Neural progenitor cell (in vitro differentiated cells): ENCODE measurements around the gene PBX3. TPM values are rescaled to one million over a fixed set of nuclear protein-coding genes. Genes with fewer than 3 reads are reported as not detected.

Experiments used
- DNase-seq: peaks from one replicate; pipeline ENCODE4 v3.0.0-alpha.2; 2016; ENCODE audit warnings: low spot score
- H2AFZ ChIP-seq: fragments of 200-600 bp; sonication (generic); replicated peaks from 2 replicates; pipeline ENCODE4 v1.6.1; 2016; ENCODE audit warnings: antibody characterized with exemption
- H3F3A ChIP-seq: fragments of 200-600 bp; sonication (generic); 2 replicates; pipeline ENCODE4 v1.6.1; 2016; ENCODE audit warnings: antibody characterized with exemption, low read depth
- H3K27ac ChIP-seq: fragments of 200-600 bp; sonication (generic); 2 replicates; pipeline ENCODE4 v1.5.1; 2016; ENCODE audit warnings: mild to moderate bottlenecking
- H3K27me3 ChIP-seq: fragments of 200-600 bp; sonication (generic); 2 replicates; pipeline ENCODE4 v1.6.1; 2016; ENCODE audit warnings: mild to moderate bottlenecking, moderate library complexity
- H3K36me3 ChIP-seq: fragments of 200-600 bp; sonication (generic); 2 replicates; pipeline ENCODE4 v1.5.1; 2016
- H3K4me1 ChIP-seq: fragments of 200-600 bp; sonication (generic); 2 replicates; pipeline ENCODE4 v1.6.1; 2016; ENCODE audit warnings: mixed run types
- H3K4me2 ChIP-seq: fragments of 200-600 bp; sonication (generic); 2 replicates; pipeline ENCODE4 v1.6.1; 2016
- H3K4me3 ChIP-seq: fragments of 200-600 bp; sonication (generic); 2 replicates; pipeline ENCODE4 v1.5.1; 2016
- H3K79me2 ChIP-seq: fragments of 200-600 bp; sonication (generic); 2 replicates; pipeline ENCODE4 v1.6.1; 2016; ENCODE audit warnings: low read depth
- H3K9ac ChIP-seq: fragments of 200-600 bp; sonication (generic); 2 replicates; pipeline ENCODE4 v1.6.1; 2016
- H3K9me3 ChIP-seq: fragments of 200-600 bp; sonication (generic); 2 replicates; pipeline ENCODE4 v1.5.1; 2016; ENCODE audit warnings: low read depth
- H4K20me1 ChIP-seq: fragments of 200-600 bp; sonication (generic); 2 replicates; pipeline ENCODE4 v1.6.1; 2016; ENCODE audit warnings: low read depth
- H3K27ac Mint-ChIP-seq: 3 replicates; pipeline ENCODE4 v1.8.0; 2021; ENCODE audit warnings: mixed read lengths
- H3K27me3 Mint-ChIP-seq: 2 replicates; pipeline ENCODE4 v1.8.0; 2022; ENCODE audit warnings: low read depth, mild to moderate bottlenecking, inconsistent platforms, moderate library complexity, mixed read lengths; ENCODE audit not compliant: insufficient read depth
- H3K36me3 Mint-ChIP-seq: 3 replicates; pipeline ENCODE4 v1.8.0; 2021; ENCODE audit warnings: mixed read lengths
- H3K4me1 Mint-ChIP-seq: 3 replicates; pipeline ENCODE4 v1.8.0; 2021; ENCODE audit warnings: mixed read lengths
- H3K4me3 Mint-ChIP-seq: 3 replicates; pipeline ENCODE4 v1.8.0; 2021; ENCODE audit warnings: mild to moderate bottlenecking, moderate library complexity, mixed read lengths
- H3K9me3 Mint-ChIP-seq: 3 replicates; pipeline ENCODE4 v1.8.0; 2020; ENCODE audit warnings: mixed read lengths
- EZH2 ChIP-seq: fragments of 200-600 bp; sonication (generic); IDR thresholded peaks from 2 replicates; pipeline ENCODE4 v1.6.1; 2017; ENCODE audit warnings: antibody characterized with exemption, mild to moderate bottlenecking, moderate library complexity
- EZH2phosphoT487 ChIP-seq: fragments of 200-600 bp; sonication (generic); IDR thresholded peaks from 2 replicates; pipeline ENCODE4 v1.6.1; 2017; ENCODE audit warnings: antibody characterized with exemption
- total RNA-seq: library from RNA; depleted of rRNA; stranded (reverse); fragments of >200 nt; gene quantifications from 2 replicates; pipeline ENCODE4 v1.2.3, GENCODE V29; 2015; ENCODE audit warnings: low replicate concordance
- TF ChIP-seq, protein P1 (sequence below): fragments of 200-600 bp; sonication (generic); IDR thresholded peaks from 2 replicates; pipeline ENCODE4 v1.5.1; 2017; ENCODE audit warnings: antibody characterized with exemption, mild to moderate bottlenecking

The PBX3 gene
- total RNA-seq, 1 donor from 2014 or later: 99.5 TPM

DNA sequence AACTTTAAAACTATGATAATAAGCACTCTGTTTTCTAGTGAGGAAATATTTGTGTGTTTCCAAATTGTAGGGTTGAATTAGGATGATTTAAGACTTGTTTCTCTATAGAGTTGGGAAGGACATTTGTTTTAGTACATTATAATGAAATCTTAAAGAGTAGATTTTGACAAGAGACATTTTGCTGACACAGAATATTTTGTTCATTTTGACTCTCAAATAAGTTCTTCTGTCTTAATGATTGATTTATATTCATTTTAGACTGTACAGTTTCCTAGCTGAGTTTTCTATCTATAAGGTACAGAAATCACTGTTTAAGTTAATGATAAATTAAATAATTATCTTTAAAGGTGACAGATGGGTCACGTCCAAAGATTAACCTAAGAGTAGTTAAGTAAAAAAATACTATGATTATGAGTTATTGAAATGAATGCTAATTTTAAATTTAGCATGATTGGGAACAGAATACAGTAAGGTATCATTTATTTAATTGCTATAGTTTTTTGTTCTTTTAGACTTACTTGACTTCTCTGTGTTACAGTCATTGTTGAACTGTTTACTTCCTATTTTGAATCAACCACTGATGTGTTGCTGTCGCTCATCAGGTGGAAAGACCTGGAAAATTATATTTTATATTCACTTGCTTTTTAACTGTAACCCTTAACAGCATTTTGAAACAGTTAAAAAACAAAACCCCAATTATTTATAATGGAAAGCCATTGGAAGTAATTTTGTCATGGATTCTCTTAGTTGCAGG lies 19.5 kb downstream of the PBX3 start:
- Mint-ChIP-seq H3K9me3 (no peaks in the 10 kb centered on the region), H3K4me3 (no peak overlapping the region), H3K27me3 (peaks cover 2% of the 10 kb centered on the region), H3K27ac (no peak overlapping the region), H3K36me3 (peaks cover 16% of the 10 kb centered on the region), H3K4me1 (peaks cover 28% of the 10 kb centered on the region)
- Histone ChIP-seq H3K4me3 (no peak overlapping the region), H4K20me1 (peaks cover 46% of the 10 kb centered on the region), H2AFZ (no peak overlapping the region), H3F3A (peaks cover 15% of the 10 kb centered on the region), H3K4me1 (peaks cover 36% of the 10 kb centered on the region), H3K36me3 (no peaks in the 10 kb centered on the region), H3K4me2 (no peak overlapping the region), H3K79me2 (peaks cover 100% of the 10 kb centered on the region), H3K27ac (no peak overlapping the region), H3K9ac (no peak overlapping the region), H3K27me3 (no peaks in the 10 kb centered on the region), H3K9me3 (no peaks in the 10 kb centered on the region)
- TF ChIP-seq EZH2phosphoT487 (no peak), EZH2 (no peak)
- TF ChIP-seq, protein P1, sequence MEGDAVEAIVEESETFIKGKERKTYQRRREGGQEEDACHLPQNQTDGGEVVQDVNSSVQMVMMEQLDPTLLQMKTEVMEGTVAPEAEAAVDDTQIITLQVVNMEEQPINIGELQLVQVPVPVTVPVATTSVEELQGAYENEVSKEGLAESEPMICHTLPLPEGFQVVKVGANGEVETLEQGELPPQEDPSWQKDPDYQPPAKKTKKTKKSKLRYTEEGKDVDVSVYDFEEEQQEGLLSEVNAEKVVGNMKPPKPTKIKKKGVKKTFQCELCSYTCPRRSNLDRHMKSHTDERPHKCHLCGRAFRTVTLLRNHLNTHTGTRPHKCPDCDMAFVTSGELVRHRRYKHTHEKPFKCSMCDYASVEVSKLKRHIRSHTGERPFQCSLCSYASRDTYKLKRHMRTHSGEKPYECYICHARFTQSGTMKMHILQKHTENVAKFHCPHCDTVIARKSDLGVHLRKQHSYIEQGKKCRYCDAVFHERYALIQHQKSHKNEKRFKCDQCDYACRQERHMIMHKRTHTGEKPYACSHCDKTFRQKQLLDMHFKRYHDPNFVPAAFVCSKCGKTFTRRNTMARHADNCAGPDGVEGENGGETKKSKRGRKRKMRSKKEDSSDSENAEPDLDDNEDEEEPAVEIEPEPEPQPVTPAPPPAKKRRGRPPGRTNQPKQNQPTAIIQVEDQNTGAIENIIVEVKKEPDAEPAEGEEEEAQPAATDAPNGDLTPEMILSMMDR: no peak
- DNase-seq: no peak

DNA sequence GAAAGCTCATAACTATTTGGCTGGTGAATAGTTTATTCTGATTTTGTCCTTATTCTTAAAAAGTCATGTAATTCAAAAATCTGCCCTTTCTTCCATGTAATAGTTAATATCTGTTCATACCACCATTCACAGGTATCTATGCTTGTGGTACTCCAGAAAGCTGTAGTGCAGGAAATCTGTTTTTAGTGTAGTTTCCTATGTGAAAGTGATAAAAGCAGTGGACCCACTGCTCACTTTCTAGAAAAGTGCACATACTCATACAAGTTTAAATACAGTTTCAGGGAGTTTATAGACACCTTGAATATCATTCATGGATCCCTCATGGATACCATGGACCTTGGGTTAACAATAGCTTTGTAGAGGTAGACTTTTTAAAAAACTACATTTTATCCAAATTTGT lies 20.2 kb downstream of the PBX3 start:
- Histone ChIP-seq H3K9me3 (no peaks in the 10 kb centered on the region), H3K4me2 (no peak overlapping the region), H2AFZ (no peak overlapping the region), H3K36me3 (no peaks in the 10 kb centered on the region), H3F3A (peaks cover 9% of the 10 kb centered on the region), H3K4me1 (peaks cover 29% of the 10 kb centered on the region), H3K4me3 (no peak overlapping the region), H3K27me3 (no peaks in the 10 kb centered on the region), H3K27ac (no peak overlapping the region), H4K20me1 (peaks cover 47% of the 10 kb centered on the region), H3K9ac (no peak overlapping the region), H3K79me2 (peaks cover 100% of the 10 kb centered on the region)
- H3K4me1 Mint-ChIP-seq: peaks cover 23% of the 10 kb centered on the region
- no peak overlapping the region for H3K4me3 Mint-ChIP-seq
- H3K9me3 Mint-ChIP-seq: no peaks in the 10 kb centered on the region
- peaks cover 20% of the 10 kb centered on the region for H3K36me3 Mint-ChIP-seq
- peaks cover 2% of the 10 kb centered on the region for H3K27me3 Mint-ChIP-seq
- DNase-seq: no peak
- TF ChIP-seq EZH2phosphoT487 (no peak), EZH2 (no peak)
- TF ChIP-seq, protein P1: no peak
- H3K27ac Mint-ChIP-seq: no peak overlapping the region

DNA sequence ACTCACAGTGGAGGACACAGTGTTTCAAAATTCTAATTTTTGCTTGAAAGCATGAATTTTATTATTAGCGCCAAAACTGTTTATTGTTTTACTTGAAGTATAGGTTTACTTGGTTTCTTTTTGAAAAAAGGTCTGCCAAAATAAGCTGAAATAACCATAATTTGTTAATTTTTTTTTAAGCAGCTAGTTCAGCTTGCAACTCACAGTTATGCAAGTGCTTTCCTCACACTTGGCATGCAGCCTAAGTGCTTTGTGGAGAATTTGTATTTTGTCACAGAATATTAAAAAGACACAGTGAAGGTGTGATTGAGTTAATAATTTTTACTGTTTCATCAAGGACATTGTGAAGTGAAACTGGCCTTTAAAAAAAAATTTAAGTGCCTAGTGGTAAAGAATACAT lies 21.6 kb downstream of the PBX3 start:
- Histone ChIP-seq H3F3A (no peaks in the 10 kb centered on the region), H2AFZ (no peak overlapping the region), H3K4me1 (peaks cover 16% of the 10 kb centered on the region), H3K4me2 (no peak overlapping the region), H4K20me1 (peaks cover 45% of the 10 kb centered on the region), H3K9me3 (no peaks in the 10 kb centered on the region), H3K79me2 (peaks cover 100% of the 10 kb centered on the region), H3K4me3 (no peak overlapping the region), H3K27me3 (no peaks in the 10 kb centered on the region), H3K36me3 (no peaks in the 10 kb centered on the region), H3K9ac (no peak overlapping the region), H3K27ac (no peak overlapping the region)
- Mint-ChIP-seq H3K4me3 (no peak overlapping the region), H3K9me3 (peaks cover 4% of the 10 kb centered on the region), H3K27me3 (peaks cover 2% of the 10 kb centered on the region), H3K27ac (no peak overlapping the region), H3K4me1 (peaks cover 8% of the 10 kb centered on the region), H3K36me3 (peaks cover 31% of the 10 kb centered on the region)
- no peak for DNase-seq
- TF ChIP-seq EZH2phosphoT487: no peak
- TF ChIP-seq EZH2: no peak
- TF ChIP-seq, protein P1: no peak
